CD4-positive, alpha-beta T cell treated with Interleukin-12 subunit alpha and Interleukin-12 subunit beta, for 1 hour (primary cell): ENCODE results near the gene RGS12.

Source experiments
- DNase-seq: peaks from one replicate; pipeline ENCODE4 v3.0.0-alpha.2; 2020

The RGS12 gene

DNA sequence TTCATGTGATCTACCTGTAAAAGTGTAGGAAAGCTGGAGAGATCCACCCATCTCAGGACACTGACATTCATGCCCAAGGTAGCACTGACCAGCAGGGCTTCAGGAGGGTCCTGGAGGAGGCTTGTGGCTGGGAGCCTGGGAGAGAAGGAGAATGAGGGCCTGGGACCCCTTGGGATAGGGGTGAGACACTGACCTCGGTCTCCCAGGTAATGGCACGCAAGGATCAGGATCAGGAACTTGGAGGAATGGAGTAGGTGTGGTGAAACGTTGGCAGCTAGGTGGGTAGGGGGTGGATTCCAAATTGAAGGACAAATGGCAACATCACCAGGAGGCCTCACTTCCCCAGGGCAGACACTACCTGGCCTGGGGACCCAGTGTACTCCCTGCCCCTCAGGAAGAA lies 12.4 kb upstream of the RGS12 start:
- no peak for DNase-seq

- no peak for DNase-seq
Observed at GRCh38 chr4:3283483-3283882, 9.3 kb upstream of the RGS12 start.

GRCh38 chr4:3283916-3284315 lies 8.9 kb upstream of the RGS12 start:
- no peak for DNase-seq

DNA sequence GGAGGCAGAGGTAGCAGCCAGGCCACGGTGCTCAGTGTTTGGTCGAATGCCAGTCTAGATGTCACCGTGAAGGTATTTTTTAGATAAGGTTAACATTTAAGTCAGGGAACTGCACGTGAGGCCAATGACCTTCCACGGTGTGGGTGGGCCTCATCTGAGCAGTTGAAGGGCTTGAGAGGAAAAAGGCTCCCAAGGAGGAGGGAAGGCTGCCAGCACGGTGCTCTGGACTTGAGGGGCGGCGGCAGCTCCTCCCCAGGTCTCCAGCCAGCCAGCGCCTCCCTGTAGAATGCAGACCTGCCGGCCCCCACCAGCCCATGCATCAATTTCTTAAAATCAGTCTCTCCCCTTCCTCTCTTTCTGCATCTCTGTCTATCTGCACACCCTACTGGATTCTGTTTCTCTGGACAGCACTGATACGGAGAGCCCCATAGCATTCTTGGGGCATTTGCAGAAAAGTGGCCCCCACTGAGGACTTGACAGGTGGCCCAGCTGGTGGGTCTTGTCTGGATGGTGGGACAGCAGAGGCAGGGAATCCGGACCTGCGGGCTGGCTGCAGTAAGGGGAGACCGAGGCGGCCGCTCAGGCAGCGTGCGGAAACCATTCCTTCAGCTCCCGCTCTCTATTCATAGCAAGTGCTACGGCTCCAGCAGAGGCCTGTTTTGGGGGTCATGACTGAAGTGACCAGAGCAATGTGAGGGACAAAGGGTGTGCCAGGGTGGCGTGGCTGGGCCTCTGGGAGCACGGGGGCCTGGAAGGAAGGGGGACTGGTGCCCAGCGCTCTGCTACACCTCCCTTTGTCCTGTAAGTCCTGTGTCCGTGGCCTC lies 7.9 kb upstream of the RGS12 start:
- no peak for DNase-seq

- peak; percentile 20 for DNase-seq
Observed at GRCh38 chr4:3285558-3286334, 7.1 kb upstream of the RGS12 start.

DNA sequence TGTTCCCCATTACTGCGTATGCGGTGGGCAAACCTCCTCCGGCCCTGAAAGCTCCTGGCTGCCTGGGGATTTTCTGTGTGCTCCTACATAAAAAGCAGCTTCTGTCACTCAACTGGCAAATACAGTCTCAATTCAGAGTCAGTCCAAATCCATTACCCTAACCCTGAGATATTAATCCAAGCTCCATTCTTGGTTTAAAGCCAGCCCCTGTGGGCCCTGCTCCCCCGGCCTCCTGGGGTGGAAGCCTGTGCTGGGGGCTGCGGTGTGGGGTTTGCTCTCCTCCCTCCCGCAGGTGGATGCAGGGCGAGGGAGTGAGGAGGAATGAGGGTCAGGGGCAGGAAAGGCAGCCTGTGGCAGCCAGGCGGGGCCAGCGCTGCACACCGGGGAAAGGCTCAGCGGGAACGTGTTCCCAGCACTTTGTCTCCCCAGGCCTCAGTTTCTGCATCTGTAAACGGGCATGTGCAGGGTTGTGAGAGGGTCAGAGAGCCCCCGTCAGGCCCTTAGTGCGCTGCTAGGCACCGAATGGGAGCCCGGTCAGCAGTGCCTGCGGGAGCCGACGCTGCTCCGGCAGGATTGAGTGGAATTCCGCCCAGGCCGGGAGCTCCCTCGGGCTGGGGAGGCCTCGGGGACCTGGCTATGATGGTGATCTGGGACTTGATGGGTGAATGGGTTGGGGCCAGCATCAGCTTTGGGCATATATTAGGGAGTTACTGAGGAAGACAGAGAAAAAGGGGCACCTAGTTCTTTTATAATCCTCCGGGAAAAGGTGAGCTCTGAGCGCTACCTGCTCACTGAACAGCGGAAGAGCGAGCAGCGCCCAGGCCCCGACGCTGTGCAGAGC lies 6.3 kb upstream of the RGS12 start:
- DNase-seq, result no peak

DNA sequence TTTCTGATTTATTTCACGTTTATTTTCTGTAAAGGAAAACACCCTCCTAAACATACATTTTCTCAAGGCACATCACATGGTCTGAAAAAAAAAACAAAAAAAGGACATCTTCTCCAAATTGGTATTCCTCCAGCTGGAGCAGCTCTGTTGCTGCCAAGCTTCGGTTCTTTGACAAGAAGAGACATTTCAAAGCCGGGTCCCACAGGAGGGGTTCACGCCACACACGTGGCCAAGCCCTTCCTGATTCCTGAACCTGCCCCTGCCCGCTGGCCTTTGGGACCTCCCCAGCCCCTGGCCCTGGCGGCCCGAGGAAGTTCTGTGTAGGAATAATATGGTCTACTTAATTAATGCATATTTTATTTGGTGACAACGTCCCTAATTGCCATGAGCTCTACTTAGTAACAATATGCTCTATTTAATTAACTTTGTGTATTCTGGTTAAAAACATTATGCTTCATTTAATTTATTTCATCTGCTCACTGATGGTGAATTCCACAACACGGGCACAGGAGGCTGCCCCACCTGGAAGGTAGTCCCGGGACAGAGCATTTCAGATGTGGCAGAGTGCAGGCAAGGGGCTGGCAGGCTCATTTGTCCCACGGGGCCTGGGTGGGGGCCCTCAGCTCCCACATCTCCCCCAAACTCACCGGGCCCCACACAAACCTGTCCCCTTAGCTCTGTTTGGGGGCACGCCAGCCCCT lies 5.4 kb upstream of the RGS12 start:
- DNase-seq, result no peak

GRCh38 chr4:3287972-3288570 lies 4.8 kb upstream of the RGS12 start:
- no peak for DNase-seq

DNA sequence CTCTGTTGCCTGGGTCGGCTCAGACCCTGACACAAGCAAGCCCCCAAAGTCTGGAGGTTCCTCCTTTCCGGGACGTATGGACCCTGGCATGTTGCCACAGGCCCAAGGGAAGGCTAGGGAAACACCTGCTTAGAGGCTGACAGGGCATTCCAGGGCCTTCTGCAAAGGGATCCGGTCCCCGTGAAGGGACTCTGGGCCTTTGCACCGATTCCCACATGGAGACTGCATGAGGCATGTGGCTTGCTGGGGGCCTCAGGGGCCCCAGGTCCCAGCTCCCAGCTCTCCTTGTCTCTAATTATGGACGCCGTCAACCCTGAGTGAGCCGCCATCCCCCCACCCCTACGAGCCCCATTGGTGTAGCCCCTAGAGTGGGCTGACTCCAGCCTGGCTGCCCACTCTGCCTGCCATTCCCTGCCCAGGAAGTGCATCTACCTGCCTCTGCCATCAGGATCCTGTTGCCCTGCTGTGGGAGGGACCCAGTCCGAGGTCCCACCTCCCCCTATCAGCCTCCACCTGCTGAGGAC lies 4.2 kb upstream of the RGS12 start:
- no peak for DNase-seq

- no peak for DNase-seq
Observed at GRCh38 chr4:3290476-3290875, 2.3 kb upstream of the RGS12 start.

DNA sequence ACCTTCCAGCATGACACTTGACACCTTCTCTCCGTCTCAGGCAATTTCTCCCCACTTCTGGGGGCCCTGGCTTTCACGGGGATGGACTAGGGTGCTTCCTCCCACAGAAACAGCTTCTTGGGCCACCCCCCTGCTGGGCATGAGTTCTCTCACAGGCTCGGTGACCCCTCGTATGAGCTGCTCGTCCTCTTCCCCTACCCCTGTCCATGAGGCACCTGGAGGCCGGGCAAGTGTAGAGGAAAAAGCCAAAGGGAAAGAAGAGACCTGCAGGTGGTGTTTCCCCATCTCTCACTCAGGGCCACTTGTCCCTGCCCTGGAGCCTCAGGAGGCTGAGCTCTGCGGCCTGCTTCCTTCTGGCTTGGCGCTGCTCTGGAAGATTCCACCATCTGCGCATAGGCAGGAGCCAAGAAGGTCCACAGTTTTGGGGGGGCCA lies 1.9 kb upstream of the RGS12 start:
- no peak for DNase-seq

DNA sequence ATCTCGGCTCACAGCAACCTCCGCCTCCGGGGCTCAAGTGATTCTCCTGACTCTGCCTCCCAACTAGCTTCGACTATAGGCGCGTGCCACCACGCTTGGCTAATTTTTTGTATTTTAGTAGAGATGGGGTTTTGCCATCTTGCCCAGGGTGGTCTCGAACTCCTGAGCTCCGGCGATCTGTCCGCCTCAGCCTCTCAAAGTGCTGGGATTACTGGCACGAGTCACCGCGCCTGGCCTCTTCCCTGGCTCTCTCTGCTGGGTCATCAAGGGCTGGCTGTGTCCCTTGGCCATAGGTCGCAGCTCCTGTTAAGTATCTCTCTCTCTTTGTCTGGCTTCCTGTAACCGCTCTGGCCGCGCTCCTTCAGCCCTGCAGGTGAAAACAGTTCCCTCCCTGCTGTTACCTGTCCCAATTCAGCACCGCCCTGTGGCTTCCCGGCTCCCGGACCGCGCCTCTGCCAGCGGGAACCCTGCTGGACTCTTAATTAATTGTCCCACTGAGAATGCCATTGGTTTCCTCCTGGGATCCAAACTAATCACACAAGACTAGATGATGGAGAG lies 1.3 kb upstream of the RGS12 start:
- no peak for DNase-seq

- DNase-seq, result peak; percentile 22
Observed at GRCh38 chr4:3291969-3292570, 751 bp upstream of the RGS12 start.

DNA sequence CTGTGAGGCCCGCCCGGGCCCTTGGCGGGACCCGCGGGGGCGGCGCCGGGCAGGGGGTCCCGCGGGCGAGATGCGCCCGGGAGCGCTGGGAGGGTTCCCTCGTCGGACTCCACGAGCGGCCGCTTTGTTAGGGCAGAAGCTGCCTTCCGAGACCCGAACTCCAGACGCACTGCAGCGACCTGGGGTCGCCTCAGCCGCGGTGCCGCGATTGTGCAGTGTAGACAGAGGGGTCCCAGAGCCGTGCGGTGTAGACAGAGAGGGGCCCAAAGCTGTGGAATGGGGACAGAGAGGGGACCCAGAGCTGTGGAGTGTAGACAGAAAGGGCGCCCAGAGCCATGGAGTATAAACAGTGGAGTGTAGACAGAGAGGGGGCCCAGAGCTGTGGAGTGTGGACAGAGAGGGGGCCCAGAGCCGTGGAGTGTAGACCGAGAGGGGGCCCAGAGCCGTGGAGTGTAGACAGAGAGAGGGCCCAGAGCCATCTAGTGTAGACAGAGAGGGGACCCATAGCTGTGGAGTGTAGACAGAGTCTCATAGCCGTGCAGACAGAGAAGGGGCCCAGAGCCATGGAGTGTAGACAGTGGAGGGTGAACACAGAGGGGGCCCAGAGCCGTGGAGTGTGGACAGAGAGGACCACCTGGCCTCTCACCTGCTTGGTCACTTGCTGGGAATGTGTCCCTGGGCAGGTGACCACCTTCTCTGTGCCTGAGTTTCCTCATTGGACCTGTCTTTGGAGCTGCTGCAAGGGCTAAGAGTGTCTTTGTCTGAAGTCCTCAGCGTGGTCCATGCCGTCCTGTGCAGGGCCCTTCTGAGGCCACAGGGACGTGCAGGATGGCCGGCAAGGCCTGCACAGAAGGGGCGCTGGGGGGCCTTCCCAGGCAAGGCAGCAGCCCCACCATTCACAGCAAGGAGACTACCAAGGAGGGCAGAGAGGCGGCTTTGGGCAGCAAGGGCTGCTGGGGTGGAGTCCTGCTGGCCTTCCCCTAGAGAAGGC lies 875 bp downstream of the RGS12 start:
- no peak for DNase-seq

DNA sequence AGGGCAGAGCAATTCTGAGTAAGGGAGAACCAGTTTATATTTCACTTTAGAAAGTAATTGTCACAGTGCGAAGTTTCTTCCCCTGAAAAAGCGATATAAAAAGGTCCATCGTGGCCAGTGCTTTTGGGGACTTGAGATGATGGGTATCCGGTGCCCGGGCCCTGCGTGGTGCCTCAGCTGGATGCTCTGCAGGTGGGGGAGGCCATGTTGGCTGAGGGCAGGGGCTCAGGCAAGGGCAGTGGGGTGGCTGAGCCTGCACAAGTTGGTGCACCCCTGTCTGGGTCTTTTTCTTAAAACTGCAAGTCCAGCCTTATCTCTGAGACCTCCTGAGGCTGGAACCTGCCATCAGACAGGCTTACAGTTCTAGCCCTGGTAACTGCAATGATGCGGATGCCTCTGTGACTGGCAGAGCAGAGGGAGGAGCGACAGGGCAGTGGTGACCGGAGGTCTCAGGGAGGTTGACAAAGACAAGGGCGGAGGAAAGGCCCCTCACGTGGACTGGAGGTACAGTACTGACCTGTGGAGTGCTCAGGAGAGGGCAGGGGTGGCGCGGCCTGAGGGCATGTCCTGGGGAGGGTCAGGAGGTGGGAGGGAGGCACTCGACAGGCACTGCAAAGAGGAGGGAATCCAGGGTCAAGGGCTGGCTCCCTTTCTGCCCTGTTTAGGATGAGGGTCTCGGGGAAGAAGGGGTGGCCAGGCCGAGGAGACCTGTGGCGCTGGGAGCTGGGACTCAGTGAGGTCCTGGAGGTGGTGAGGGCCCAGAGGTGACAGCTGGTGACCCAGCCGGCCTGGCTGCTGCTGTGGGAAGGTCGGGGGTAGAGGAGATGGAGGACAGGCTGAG lies 1.8 kb downstream of the RGS12 start:
- DNase-seq, result no peak

GRCh38 chr4:3295837-3296624 lies 3.2 kb downstream of the RGS12 start:
- no peak for DNase-seq

DNA sequence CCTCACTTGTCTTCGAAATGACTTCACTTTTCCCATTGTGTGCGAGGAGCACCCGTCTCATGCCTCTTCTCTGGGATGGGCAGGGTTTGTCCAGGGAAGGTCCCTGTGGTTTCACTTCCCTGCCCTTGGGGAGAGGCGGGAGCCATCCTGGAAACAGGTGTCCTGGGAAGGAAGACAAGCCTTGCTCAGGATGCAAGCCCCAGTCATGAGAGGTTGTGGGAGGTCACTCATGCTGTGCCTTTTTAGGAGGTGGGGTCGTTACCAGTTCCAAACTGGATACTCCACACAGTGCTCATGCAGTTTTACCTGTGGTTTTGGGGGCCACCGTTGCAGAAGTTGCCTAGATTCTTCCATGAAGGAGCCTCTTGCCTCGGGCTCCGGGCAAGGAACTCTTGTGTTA lies 3.8 kb downstream of the RGS12 start:
- no peak for DNase-seq
